GM21447 (cell line): ENCODE results near the gene SMARCA2.

Source experiments
- ATAC-seq: cut with Tn5 transposase; IDR thresholded peaks from one replicate; pipeline ENCODE4 v1.9.1; 2021; ENCODE audit not compliant: unreplicated experiment

SMARCA2 gene

GRCh38 chr9:2086971-2087370 lies 71.8 kb downstream of the SMARCA2 start:
- ATAC-seq: peak; percentile 51

- ATAC-seq: peak; percentile 92
Observed at GRCh38 chr9:2087500-2088313, 72.6 kb downstream of the SMARCA2 start.

GRCh38 chr9:2093920-2094597 lies 78.9 kb downstream of the SMARCA2 start:
- no peak for ATAC-seq

- no peak for ATAC-seq
Observed at GRCh38 chr9:2096376-2096970, 81.3 kb downstream of the SMARCA2 start.

DNA sequence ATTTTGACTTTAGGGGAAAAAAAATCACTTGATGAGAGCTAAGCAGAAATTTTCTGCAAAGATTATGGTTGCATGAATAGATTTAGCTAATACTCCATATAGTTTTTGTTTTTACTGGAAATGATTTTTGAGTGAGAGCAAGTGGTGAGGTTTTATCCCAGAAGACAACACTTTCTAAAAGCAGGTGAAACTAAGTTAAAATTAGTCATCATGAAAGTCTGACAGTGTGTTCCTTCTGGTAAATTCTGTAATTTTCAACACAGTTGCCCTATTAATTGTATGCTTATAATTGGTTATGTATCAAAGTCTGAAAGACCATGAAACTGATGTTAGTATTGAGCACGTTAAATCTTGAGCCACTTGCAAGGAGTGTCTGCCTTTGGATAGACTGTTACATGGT lies 91.5 kb downstream of the SMARCA2 start:
- no peak for ATAC-seq

GRCh38 chr9:2107906-2108451 lies 92.8 kb downstream of the SMARCA2 start:
- no peak for ATAC-seq

GRCh38 chr9:2109069-2109650 lies 94.0 kb downstream of the SMARCA2 start:
- ATAC-seq: no peak

DNA sequence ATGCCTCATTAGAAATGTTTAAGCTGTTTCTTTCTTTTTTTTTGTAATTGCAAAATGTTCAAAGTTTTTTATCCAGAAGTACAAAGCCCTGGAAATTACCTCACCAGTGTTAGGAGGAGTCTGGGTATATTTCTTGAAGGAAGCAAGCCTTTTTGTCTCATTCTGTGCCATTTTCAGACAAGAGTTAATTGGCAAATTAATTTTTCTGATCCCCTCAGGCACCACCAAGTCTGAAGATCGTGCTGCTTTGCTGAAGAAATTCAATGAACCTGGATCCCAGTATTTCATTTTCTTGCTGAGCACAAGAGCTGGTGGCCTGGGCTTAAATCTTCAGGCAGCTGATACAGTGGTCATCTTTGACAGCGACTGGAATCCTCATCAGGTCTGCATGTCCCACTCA lies 94.9 kb downstream of the SMARCA2 start:
- ATAC-seq: no peak

DNA sequence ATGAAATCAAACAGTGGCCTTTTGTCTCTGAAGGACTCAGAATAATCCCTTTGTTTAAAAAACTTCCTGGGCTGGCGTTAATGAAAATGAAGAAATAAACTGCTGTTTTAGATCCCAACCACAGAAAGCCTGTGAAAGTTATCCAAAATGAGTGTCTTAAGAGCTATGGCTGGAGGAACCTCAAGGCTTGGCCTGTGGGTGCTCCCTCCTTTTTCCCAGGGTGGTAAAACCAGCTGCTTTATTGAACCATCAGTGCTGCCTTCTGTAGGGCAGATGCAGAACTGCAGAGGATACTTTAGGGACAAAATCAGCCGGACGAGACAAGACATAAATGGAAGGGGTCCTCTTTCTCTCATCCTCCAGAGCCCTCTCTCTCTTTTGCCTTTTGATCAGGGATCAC lies 100.9 kb downstream of the SMARCA2 start:
- ATAC-seq: no peak

GRCh38 chr9:2117527-2117926 lies 102.4 kb downstream of the SMARCA2 start:
- ATAC-seq: no peak

GRCh38 chr9:2119566-2119965 lies 104.4 kb downstream of the SMARCA2 start:
- ATAC-seq: no peak

- ATAC-seq: no peak
Observed at GRCh38 chr9:2120926-2121689, 106.0 kb downstream of the SMARCA2 start.

- ATAC-seq: no peak
Observed at GRCh38 chr9:2122299-2122698, 107.2 kb downstream of the SMARCA2 start.

DNA sequence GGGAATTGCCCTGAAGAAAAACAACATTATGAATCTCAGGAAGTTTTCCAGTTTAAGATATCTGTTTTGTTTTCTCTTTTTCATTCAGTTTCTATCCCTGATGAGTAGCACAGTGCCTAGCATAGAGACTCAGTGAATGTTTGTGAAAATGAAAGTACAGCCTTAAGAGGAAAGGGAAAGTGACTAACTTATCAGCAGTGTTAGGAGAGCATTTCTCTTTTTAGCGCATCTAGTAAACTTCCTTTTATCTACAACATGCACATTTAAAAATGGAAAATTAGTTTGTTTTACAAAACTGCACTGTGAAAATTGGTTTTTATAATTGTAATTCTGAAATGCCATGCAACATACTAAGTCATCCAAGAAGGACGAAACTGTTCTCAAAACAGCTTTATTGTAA lies 110.8 kb downstream of the SMARCA2 start:
- ATAC-seq: peak; percentile 99

DNA sequence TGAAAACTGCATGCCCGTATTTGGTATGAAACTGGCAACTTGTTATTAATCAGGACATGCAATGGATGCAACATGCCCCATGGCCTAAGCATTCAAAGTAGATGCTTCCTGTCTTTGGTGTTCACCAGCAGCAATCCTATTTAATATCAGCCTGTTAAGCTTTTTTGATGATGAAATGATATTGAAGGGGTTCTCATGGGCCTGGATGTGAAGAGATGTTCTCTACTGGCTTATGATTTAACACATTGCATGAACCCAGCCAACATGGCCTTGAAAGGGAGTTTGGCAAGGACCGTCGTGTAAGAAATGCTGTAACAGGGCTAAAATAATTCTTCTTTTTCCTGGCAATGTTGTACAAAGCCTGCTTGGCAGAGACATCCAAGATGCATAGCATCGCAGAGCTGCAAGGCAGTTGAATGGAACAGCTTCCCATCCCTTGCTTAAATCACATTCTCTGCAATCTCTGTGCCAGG lies 111.2 kb downstream of the SMARCA2 start:
- no peak for ATAC-seq

- no peak for ATAC-seq
Observed at GRCh38 chr9:2127486-2127885, 112.3 kb downstream of the SMARCA2 start.

DNA sequence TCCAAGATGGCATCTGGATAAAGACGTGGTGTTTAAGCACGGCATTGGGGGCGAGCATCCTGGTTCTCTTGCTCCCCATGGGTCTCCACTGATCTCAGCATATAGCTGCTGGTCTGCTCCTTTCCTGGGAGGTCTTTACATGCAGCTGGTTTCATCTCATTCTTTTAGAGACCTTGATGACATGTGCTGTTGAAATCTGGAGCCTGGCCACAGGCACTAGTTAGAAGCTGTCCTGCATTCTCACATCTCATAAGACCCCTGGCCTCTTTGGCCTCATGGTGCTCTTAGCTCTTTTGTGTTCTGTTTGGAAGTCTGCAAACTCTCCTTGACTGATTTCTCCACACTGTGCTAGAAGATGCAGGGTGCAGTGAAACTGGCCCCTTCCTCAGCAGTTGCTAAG lies 113.0 kb downstream of the SMARCA2 start:
- no peak for ATAC-seq

- ATAC-seq: no peak
Observed at GRCh38 chr9:2128618-2129017, 113.5 kb downstream of the SMARCA2 start.

DNA sequence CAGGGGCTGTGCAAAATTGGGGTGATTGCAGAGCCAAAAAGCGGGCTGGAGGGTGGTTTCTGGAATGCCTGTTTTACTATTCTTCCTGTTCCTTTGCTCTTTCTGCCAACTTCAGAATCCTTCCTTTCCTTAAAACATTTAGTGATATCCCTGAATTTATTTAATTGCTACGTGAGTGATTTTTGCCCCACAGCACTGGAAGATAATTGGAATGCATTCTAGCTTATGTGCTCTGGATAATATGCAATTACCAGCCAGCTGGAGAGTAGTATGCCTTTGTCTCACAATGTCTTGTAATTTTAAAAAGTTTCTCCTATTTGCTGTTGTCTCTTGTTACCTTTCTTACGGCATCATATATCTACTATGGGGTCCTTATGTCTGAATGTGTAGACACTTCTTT lies 115.8 kb downstream of the SMARCA2 start:
- no peak for ATAC-seq

- ATAC-seq: no peak
Observed at GRCh38 chr9:2132484-2133082, 117.4 kb downstream of the SMARCA2 start.
